GM18508 (cell line): ENCODE data around the gene SLC7A6OS.

Experiments
- ATAC-seq: cut with Tn5 transposase; IDR thresholded peaks from one replicate; pipeline ENCODE4 v1.9.1; 2021; ENCODE audit warnings: moderate number of reproducible peaks; ENCODE audit not compliant: insufficient read depth, unreplicated experiment

SLC7A6OS gene

DNA sequence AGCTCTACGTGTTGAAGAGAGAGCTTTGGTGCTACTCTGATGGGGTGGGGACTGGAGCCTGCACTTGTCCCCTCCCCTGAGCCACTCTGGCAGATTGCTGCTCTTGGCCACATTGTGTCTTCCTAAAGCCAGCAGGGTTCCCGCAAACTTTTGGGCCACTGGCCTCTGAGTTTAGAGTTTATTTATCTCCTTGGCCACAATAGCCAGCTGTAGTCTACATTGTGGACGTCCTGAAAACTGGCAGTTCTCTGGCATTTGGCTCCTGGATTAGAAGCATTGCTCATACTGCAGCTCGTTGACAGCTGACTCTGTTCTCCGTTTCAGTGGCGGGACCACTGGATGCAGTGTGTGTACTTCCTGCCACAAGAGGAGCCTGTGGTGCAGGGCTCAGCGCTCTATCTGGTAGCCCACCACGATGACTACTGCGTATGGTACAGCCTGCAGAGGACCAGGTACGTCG, 34.6 kb upstream of the SLC7A6OS start:
- no peak for ATAC-seq

DNA sequence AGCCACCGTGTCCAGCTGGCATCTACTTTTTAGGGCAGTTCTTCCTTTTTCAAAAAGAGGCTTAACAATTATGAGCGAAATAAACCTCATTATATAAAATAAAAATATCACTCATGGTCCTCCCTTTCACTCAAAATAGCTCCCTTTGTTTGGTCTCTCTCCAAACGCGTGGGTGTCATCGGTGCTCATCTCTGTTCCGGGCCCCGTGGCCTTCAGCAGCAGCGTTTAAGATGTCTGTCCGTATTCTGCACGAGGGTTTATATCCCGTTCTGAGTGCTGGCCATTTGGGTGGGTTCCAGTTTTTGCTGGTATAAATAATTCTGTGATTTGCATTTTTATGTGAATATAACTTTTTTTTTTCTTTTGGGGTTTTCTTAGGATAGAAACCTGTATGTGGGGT, 33.5 kb upstream of the SLC7A6OS start:
- ATAC-seq: no peak

- no peak for ATAC-seq
These were observed 32.4 kb upstream of the SLC7A6OS start for GRCh38 chr16:68343137-68343536.

DNA sequence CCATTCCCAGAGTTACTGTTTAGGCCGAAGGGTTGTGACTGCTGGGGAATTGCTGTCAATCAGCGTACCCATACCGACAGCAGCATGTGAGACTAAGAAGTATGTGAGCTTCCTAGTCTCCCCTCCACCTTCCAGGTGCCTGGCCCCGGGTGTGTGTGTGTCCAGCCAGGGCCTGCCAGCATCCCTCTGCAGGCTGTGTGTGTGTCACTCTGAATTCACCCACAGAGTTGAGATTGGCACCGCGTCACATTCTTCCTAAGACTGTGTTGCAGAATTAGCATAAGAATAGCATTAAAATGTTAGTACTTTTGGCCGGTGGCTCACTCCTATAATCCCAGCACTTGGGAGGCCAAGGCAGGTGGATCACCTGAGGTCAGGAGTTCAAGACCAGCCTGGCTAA, 31.9 kb upstream of the SLC7A6OS start:
- ATAC-seq: no peak

- ATAC-seq: no peak
These were observed 28.5 kb upstream of the SLC7A6OS start for GRCh38 chr16:68339214-68339613.

GRCh38 chr16:68338326-68339119, 27.8 kb upstream of the SLC7A6OS start:
- no peak for ATAC-seq

DNA sequence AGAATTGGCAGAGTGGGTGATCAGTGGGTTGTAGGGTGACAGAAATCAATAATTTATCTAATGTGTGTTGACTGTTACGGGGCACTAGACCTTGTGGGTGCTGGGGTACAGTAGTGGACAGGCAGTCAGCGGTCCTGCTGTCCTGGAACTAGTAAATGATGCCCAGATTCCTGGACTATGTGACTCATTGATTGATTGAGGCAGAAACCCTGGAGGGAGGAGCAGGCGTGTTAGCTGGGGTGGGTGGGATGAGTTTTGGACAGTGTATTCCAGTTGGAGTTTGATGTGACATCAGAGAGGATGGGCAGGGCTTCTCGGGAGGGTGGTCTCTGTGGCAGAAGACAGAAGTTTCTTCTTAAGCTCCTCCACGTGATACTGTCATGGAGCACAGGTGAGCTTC, 24.4 kb upstream of the SLC7A6OS start:
- no peak for ATAC-seq

DNA sequence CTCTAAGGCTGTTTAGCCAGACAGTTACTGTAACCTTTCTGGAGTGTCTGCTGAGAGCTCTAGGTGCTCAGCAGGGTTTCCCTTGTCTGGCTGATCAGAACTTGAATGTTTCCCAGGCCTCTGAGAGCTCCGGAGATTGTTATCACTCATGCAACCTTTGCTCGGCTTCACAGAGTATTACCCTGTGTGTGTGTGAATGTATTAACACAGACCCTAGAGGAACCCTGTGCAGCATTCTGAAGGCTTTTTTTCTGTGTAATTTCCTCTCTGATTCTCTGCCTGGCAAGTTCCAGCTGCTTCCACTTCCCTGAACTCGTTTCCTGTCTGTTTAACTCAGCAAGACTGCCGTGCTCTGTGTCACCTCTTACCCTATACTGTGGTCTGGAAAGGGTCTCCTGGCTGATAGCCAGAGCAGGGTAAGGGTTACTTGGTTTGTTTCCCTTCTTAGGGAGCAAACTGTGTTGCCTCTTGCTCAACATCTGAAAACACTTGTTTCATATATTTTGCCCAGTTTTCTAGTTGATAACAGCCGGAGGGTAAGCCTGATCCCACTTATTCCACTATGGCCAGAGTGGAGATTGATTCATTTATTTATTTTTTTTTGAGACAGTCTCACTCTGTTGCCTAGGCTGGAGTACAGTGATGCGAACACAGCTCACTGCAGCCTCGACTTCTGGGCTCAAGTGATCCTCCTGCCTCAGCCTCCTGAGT, 21.8 kb upstream of the SLC7A6OS start:
- no peak for ATAC-seq

- no peak for ATAC-seq
These were observed 21.2 kb upstream of the SLC7A6OS start for GRCh38 chr16:68331879-68332410.

DNA sequence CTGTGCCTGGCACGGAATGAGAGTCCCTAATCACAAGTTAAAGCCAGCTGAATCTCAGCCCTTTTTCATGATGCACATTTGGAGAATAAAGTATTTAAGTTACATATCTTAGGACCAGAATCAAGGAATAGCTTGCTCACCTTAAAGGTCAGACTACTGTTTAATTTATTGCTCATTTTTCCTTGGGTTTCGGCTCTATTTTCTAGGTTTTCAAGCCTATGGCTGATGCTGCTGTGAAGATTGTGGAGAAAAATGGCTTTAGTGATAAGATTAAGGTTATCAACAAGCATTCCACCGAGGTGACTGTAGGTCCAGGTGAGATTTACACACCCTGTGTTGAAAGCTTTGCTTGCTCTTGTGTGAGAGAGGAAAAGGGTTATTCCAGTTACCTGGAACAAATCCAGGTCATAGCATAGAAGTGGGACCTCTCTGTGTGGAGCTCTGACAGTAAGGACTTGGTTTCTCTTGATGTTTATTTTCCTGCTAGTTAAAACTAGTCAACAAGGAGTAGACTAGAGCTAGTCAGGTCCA, 18.2 kb upstream of the SLC7A6OS start:
- no peak for ATAC-seq

- no peak for ATAC-seq
These were observed 17.6 kb upstream of the SLC7A6OS start for GRCh38 chr16:68328151-68328859.

GRCh38 chr16:68324780-68325357, 14.1 kb upstream of the SLC7A6OS start:
- no peak for ATAC-seq

- no peak for ATAC-seq
These were observed 13.6 kb upstream of the SLC7A6OS start for GRCh38 chr16:68324336-68324735.

DNA sequence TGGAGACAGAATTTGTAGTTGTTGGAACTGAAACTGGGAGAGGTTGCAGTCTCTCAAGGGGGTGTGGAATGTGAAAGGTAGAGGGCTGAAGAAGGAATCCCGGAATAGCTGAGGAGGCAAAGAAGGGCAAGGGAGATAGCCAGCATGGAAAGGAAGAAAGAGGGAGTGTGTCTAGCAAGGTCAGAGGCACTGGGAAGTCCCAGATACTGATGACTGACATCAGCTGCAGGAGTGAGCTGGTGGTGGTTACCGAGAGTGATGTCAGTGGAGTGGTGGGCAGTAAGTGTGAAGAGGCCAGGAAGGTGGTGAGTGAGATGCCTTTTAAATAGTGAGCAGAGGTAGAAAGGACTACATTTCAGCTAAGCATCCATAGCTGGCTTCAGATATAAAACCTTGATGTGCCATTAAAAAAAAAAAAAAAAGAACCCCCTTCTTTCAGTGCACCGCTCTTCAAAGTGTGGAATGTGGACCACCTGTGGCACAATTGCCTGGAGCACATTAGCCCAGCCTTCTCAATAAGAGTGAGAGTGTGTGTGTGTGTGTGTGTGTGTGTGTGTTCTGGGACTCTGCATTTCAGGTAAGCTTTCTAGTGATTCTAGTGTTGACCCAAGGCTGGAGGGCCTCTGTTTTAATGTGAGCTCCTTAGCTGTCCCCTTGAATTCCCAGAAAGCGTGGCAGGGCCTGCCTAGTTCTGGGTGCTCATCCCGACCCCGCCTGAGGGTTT, 8.6 kb upstream of the SLC7A6OS start:
- no peak for ATAC-seq

- no peak for ATAC-seq
These were observed 2.4 kb upstream of the SLC7A6OS start for GRCh38 chr16:68313116-68313515.

DNA sequence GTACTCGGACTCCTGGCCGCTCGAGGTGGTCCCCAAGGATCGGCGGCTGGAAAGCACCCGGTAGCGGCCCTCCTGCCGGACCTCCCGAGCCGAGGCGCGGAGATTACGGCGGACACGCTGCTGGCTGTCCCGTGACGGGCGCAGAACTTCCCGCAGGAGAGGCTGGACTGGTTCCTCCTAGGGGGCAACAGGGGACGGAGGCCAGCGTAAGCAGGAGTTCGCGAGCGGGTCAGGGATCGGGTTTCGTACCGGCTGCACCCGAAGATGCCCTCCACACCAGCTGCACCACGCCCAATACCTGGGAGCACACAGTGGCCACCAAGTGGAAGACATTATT, 341 bp downstream of the SLC7A6OS start:
- peak; percentile 15 for ATAC-seq

DNA sequence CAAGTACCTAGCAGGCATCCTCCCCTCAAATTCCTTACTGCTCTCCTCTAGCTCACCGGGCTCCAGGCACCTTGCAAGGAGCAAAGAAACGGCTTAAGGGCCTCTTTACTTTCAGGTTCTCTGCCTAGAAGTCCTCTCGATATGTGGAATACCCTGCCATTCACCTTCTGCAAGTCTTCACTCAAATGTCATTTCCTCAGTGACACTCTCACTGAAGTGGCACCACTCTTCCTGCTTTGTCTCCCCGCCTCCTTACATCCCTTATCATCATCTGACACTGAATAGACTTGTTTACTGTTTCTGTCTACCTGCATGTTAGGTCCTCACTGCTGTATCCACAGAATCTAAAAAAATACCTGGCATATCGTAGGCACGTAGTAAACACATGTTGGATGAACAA, 947 bp downstream of the SLC7A6OS start:
- ATAC-seq: no peak

- no peak for ATAC-seq
These were observed 4.1 kb downstream of the SLC7A6OS start for GRCh38 chr16:68306633-68307032.

DNA sequence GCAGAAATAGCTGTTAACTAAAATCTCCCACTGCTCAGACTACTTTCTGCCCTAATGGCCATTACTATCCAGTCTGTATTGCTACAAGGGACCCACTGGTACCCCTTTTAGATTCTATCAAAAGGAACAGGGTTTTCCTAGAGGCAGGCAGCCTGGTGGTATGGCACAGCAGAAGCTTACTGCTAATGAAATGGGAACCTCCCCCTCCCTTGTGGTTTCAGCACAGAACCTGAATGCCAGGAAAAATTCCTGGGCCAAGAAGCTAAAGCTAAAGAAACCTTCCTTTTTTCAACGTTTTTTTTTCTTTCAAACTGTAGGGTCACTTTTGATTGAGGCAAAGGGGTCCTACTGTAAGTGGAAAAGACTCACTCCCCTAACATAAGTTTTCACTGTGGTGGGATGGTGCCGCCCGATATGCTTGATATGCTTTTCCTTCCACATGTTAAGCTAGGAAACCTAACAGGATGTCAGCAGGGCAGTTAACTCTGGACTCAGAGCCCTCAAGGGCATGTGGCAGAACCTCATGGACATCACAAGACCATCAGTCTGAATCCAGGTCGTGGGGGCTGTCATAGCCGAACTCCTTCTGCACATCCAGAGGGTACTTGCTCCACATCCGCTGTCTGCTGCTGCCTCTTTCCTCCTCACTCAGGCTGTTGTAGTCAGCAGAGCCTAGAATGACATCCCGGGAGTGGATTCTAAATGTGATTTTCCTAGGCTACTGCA, 9.8 kb downstream of the SLC7A6OS start:
- no peak for ATAC-seq
